ENCODE results near the gene CCNA2.

The CCNA2 gene

GRCh38 chr4:121783210-121783609 lies 40.5 kb downstream of the CCNA2 start:
- no peak for TF ChIP-seq CTCF (IDR thresholded peaks at IDR 0.05; ENCODE audit: borderline replicate concordance, insufficient read depth, low read depth, low read length)
- H3K4me3 ChIP-seq (ENCODE audit: low read depth, low read length), result no peak overlapping the region

GRCh38 chr4:121778991-121779628 lies 44.6 kb downstream of the CCNA2 start:
- no peak for TF ChIP-seq CTCF (IDR thresholded peaks at IDR 0.05; ENCODE audit: borderline replicate concordance, insufficient read depth, low read depth, low read length)
- no peak overlapping the region for H3K4me3 ChIP-seq (ENCODE audit: low read depth, low read length)

- no peak overlapping the region for H3K4me3 ChIP-seq (ENCODE audit: low read depth, low read length)
- no peak for TF ChIP-seq CTCF (IDR thresholded peaks at IDR 0.05; ENCODE audit: borderline replicate concordance, insufficient read depth, low read depth, low read length)
These were observed 46.1 kb downstream of the CCNA2 start for GRCh38 chr4:121777625-121778024.

GRCh38 chr4:121776610-121777401 lies 46.9 kb downstream of the CCNA2 start:
- TF ChIP-seq CTCF (IDR thresholded peaks at IDR 0.05; ENCODE audit: borderline replicate concordance, insufficient read depth, low read depth, low read length), result no peak
- H3K4me3 ChIP-seq (ENCODE audit: low read depth, low read length), result no peak overlapping the region

- no peak overlapping the region for H3K4me3 ChIP-seq (ENCODE audit: low read depth, low read length)
- no peak for TF ChIP-seq CTCF (IDR thresholded peaks at IDR 0.05; ENCODE audit: borderline replicate concordance, insufficient read depth, low read depth, low read length)
These were observed 49.8 kb downstream of the CCNA2 start for GRCh38 chr4:121773883-121774282.

- no peak overlapping the region for H3K4me3 ChIP-seq (ENCODE audit: low read depth, low read length)
- no peak for TF ChIP-seq CTCF (IDR thresholded peaks at IDR 0.05; ENCODE audit: borderline replicate concordance, insufficient read depth, low read depth, low read length)
These were observed 51.8 kb downstream of the CCNA2 start for GRCh38 chr4:121771869-121772268.

GRCh38 chr4:121769341-121769740 lies 54.3 kb downstream of the CCNA2 start:
- H3K4me3 ChIP-seq (ENCODE audit: low read depth, low read length), result no peak overlapping the region
- no peak for TF ChIP-seq CTCF (IDR thresholded peaks at IDR 0.05; ENCODE audit: borderline replicate concordance, insufficient read depth, low read depth, low read length)

Measured in GM12875 (cell line).